GM19328 (cell line): ENCODE measurements around the gene MSLN.
"Not testable (repeated sequence)": the region's sequence is repeated elsewhere in the genome, so short reads cannot be mapped to it uniquely, and the experiment has no call there.

Experiments used
- ATAC-seq: cut with Tn5 transposase; IDR thresholded peaks from one replicate; pipeline ENCODE4 v1.9.1; 2021; ENCODE audit warnings: mild to moderate bottlenecking, moderate library complexity; ENCODE audit not compliant: unreplicated experiment

The MSLN gene

DNA sequence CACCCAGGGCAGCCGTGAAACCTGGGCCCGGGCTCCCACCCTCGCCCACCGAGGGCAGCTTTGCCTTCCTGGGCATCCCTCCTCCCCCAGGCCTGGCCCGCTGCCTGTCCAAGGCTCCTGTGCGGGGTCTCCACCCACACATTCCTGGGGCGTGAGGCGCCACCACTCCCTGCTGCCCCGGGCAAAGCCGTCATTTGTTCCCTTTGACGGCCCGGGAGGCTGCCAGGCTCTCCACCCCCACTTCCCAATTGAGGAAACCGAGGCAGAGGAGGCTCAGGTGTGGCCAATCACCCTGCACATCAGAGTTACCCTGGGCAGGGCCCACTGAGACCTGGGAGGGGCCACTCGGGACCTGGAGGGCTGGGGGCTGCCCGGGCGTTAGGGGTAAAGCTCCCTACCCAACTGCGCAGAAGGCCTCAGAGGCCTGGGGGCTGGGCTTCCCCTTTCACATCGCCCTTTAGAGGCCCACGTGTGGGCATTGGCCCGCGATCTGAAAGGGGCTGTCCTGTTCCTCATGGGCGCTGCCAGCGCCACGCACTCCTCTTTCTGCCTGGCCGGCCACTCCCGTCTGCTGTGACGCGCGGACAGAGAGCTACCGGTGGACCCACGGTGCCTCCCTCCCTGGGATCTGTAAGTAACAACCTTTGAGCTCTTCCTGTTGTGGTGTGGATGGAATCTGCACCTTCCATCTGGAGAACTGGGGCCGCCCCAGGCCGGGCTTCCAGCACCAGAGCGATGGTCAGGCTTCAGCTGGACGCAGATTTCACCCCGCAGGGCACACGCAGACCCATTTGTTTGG lies at the start of gene MSLN:
TSS of gene MSLN (plus strand) at position 190 of the 799 bp plus-strand sequence. CDS start 1,947 bp downstream, outside the sequence.
- no peak for ATAC-seq

DNA sequence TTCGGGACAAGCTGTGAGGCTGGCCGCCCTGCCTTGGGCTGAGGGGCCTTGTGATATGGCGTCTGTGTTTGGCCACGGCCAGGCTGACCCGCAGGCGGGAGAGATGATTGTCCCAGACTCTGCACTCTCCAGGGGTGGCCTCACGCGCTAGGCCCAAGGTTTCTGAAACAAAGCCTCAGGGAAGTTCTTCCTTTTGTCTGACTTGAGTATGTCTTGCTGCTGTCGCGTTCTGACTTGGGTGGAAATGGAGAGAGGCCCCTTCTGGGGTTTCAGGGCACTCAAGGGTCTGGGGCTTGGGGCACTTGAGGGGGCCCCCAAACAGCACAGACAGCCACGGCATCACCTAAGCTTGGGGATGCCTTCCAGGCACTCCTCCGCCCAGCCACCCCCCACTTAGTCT lies 49.5 kb upstream of the MSLN start:
- no peak for ATAC-seq

DNA sequence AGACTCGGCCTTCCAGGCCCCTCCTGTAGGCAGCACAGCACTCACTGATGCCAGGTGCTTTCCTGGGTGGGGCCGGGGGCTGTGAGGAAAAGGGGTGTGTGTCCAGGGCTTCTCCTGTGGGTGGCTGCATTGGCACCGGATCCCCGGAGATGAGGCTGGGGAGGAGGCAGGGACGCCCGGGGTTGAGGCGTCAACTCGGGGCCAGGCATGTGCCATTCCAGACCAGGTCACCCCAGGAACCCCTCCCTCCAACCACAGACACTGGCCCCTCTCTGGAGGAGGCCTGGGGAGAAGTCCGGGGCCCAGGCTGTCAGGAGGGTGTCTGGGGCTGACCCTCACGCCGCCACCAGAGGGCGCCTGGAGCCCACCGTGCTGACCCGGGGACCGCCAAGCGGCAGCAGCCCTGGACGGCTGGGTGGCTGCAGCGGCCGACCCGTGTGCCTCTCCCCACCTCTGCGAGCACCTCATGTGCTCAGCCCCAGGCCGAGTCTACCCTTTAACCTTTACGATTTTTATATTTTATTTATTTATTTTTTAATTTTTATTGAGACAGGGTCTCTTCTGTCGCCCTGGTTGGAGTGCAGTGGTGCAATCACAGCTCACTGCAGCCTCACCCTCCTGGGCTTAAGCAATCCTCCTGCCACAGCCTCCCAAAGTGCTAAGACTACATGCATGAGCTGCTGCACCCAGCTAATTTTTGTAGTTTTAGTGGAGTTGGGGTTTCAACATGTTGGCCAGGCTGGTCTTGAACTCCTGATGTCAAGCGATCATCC lies 48.8 kb upstream of the MSLN start:
- ATAC-seq = no peak

DNA sequence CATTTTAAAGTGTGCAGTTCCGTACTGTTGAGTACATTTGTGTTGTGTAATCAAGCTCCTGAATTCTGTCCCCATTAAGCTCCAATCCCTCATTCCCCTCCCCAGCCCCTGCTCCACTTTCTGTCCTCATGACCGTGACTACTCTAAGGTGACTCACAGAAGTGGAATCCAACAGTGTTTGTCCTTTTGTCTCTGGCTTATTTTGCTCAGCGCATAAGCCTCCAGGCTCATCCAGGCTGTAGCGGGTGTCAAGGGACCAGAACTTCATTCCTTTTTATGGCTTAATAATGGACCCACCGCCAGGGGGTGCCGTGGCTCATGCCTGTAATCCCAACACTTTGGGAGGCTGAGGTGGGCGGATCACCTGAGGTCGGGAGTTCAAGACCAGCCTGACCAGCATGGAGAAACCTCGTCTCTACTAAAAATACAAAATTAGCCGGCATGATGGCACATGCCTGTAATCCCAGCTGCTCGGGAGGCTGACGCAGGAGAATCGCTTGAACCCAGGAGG lies 47.7 kb upstream of the MSLN start:
- not testable (repeated sequence) for ATAC-seq

DNA sequence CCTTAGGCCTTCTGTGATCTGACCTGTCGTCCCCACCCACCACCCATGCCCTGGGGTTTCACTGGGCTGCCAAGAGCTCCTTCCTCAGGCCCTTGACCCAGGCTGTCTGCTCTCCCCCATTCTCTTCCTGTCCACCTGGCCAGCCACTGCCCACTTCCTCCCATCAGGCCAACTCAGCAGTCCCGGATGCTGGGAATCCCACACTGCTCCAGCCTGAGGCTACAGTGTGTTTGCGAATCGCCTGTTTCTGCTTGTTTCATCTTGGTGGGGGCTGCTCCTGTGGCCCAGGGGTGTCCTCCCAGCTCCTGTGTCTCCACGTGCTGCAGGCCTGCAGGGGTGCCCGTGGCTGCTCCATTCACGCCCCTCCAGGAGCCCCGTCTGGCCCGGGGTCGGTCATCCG lies 46.5 kb upstream of the MSLN start:
- no peak for ATAC-seq

DNA sequence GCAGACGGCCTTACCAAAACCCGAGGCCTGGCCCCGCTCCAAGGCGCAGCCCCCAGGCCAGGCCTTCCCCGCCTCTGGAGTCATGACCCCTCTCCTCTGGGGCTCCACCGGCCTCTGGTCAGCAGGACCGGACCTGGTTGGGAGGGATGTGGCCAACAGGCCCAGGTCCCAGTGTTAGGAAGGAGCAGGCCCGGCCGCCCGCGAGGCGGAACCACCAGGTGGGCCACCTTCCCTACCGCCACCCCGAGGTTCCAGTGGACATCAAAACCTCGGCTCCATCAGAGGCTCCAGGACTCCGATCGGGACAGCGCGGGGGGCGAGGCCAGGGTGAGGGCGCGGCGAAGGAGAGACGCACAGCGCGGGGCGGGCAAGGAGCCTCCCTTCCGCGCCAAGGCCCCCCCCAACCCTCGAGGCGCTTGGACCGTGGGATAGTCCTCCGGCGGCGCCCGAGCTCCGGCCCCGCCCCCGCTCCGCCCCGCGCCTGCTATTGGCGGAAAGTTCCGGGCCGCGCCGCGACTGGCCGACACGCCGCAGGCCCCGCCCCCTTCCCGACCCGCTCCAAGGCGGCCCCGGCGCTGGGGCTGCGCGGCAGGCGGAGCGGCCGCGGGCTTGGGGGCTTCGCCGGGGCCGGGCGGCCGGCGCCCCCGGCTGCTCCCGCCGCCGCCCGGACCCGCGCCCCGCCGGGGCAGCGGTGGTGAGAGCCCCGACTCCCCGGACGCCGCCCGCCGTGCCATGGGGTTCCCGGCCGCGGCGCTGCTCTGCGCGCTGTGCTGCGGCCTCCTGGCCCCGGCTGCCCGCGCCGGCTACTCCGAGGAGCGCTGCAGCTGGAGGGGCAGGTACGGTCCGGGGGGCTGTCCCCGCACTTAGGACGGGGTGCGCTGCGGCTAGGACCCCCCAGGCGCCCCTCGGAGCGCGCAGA lies 45.7 kb upstream of the MSLN start, which contains the start of gene METRN:
TSS of gene METRN (plus strand) at position 561 of the 919 bp plus-strand sequence. CDS start at position 733, 172 bp downstream.
- no peak for ATAC-seq

DNA sequence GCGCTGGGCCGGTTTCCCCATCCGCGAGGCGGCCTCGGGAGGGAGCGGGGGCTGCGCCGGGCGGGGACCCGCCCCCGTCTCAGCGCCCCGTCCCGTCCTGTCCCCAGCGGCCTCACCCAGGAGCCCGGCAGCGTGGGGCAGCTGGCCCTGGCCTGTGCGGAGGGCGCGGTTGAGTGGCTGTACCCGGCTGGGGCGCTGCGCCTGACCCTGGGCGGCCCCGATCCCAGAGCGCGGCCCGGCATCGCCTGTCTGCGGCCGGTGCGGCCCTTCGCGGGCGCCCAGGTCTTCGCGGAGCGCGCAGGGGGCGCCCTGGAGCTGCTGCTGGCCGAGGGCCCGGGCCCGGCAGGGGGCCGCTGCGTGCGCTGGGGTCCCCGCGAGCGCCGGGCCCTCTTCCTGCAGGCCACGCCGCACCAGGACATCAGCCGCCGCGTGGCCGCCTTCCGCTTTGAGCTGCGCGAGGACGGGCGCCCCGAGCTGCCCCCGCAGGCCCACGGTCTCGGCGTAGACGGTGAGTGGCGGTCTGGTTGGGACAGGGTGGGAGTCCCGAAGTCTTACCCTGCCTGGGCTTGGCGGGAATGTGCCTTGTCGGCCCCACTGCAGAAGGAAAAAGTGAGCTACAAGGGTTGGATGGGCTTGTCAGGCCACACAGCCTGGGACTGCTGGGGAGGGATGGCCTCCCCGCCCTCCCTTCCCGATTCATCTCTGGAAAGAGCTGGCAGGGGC lies 44.9 kb upstream of the MSLN start:
- ATAC-seq = no peak

DNA sequence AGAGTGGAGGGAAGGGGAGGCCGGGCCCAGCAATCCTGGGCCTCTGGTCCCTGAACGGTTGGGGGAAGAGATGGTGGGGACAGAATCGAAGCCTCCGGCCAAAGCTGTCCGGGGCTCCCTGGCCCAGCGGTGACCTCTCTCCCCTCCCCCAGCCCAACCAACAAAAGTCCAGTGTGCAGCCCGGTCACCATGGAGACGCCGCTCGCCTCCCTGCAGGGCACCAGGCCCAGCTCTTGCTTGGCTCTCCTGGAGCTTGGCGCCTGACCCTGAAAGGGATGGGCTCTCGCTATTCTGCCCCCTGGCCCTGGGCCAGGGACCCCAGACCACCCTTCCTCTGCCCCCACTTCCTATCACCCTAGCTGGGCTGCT lies 44.4 kb upstream of the MSLN start:
- ATAC-seq = no peak

DNA sequence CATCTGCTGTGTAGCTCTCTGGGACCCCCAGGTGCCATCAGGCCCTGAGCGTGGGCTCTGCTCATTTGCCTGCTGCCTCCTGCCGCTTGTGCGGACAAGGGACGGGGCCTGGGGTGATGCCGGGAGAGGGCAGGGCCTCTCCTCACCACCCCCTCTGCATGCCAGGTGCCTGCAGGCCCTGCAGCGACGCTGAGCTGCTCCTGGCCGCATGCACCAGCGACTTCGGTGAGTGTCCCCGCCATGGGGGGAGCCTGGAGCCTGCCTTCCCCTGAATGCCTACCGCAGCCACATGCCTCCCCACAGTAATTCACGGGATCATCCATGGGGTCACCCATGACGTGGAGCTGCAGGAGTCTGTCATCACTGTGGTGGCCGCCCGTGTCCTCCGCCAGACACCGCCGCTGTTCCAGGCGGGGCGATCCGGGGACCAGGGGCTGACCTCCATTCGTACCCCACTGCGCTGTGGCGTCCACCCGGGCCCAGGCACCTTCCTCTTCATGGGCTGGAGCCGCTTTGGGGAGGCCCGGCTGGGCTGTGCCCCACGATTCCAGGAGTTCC lies 43.7 kb upstream of the MSLN start:
- no peak for ATAC-seq

DNA sequence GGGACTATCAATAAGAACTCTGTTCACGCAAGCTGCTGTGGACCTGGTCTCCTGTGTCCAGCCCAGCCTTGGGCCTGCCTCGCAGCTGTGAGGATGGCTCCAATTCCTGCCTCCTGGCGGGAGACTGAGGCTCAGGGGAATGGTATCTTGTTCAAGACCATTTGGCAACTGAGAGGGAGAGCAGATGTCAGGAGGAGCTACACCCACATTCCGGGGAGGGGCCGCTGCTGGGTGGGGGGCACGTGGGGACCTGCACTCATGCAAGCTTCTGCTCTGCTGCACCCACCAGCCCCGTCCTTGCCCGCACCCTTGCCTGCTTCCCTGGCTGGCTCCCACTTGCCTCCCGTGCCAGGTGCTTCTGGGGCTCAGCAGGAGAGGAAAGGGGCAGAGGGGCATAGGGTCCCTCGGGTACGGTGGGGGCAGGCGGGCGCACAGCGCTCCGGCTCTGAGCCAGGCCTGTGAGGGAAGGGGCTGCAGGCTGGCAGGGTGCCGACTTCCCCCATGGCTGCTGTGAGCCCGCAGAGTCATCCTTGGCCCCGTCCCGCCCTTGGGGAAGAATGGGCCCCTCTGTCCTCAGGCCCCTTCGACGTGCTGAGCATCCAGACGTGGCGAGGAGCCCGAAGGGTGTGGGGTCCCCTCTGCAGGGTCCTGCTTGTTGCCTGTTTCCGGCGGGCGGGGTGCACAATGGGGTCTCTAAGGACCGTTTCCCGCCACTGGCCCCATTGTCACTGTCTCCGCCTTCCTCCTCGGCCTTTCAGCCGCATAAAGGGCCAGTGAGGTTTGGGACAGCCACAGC lies 42.9 kb upstream of the MSLN start:
- no peak for ATAC-seq

DNA sequence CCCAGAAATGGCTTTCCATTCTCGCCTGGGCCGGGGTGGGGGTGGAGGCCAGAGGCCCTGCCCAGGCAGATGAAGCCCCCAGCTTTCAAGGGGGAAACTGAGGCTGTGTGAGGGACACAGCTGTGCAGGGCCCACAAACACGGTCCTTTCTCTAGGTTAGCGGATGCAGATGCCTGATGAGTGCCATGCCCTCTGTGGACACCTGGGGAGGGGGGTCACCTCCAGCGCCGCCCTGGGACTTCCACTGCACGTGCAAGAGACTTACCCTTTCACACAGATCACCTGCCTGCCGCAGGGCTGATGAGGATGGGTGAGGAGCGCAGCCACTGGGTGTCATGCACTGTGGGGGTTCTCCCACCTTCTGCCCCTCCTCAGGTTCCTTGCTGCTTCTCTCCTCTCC lies 42.1 kb upstream of the MSLN start:
- no peak for ATAC-seq

DNA sequence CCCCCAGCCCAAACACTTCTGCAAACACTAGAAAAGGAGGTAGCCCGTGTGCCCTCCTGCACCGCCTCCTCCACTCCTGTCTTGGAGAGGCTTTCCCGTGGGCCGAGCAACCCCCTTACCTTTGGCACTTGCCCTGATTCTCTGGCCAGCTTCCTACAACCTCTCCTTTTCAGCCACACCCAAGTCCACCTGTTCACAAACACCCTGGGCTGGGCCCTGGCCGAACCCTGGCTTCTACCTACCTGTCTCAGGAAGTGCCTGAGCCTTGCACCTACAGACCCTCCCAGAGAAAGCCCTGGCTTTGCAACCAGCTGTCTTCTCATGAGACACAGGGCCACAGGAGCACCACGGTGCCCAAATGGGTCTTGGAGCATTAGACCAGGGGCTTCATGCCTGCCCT lies 41.6 kb upstream of the MSLN start:
- no peak for ATAC-seq

DNA sequence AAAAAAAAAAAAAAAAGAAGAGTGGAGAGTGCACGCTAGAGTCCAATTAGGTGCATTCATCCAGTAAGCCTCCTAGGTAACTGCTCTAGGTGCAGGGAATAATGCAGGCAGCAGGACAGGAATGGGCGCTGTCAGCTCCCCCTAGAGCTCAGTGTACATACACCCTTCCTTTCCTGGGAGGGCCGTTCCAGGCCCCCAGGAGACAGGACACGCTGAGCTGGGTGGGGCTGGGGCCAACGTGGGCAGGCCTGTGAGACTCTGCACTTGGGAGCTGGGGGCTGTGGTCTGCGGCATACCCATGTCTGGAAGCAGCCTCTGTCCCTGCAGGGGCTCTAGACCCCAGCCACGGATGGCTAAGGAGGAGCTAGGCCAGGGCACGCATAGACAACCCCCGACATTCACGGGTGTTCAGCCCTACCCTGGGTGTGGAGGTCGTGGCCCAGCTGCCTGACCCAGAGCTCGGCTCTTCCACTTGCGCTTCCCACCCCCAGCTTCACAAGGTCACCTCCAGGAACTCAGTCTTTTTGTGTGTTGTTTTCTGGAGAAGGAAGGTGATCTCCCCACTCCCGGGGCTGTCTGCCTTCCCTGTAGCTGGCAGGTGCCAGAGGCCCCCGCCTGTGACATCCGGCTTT lies 40.6 kb upstream of the MSLN start:
- no peak for ATAC-seq

DNA sequence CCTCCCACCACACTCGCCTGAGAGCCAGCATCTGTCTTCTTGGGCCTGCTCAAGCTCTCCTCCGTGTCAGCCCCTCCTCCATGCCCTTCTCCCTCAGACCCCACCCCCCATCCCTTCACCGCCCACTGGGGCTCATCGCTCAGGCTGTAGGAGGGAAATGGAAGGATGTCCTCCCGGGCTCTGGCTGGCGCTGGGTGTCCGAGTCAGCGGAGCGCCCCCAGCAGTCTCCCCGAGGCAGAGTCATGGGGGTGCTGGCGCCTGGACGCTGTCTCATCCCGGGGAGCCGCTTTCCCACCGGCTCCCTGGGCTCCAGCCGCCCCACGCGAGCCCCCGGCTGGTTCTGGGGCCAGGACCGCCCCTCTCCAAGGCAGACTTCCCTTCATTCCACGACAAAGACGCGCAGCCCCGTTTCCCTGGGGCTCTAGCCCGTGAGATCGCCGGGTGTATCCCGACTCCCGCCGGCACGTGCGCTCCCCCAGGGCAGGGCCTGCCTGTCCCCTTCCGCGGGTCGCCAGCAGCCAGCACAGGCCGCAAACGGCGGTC lies 40.0 kb upstream of the MSLN start:
- ATAC-seq = peak; percentile 13

DNA sequence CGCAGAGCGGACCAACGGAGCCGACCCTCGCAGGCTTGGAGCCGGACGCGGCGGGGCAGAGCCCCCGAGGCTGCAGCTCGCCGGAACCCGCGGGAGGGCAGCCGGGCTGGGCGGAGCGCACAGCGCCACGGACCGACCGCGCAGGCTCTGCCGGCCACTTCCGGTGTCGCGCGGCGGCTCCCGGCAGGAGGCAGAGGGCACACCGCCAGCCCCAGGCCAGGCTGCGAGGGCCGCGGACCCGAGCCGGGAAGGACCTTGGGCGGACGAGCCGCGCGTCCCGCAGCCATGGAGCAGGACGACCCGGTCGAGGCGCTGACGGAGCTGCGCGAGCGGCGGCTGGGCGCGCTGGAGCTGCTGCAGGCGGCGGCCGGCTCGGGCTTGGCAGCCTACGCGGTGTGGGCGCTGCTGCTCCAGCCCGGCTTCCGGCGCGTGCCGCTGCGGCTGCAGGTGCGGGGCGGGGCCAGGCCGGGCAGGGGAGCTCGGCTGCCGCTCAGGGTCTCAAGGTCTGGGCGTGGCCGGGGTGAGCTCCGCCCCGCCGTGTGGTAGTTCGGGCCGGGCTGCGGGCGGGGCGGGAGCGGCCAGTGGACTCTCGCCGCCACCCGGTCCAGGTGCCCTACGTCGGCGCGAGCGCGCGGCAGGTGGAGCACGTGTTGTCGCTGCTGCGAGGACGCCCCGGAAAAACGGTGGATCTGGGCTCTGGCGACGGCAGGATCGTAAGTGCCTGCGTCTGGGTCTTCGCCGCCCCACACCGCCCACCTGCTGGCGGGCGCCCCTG lies 39.4 kb upstream of the MSLN start, which contains the start of gene ANTKMT:
TSS of gene ANTKMT (plus strand) at position 157 of the 775 bp plus-strand sequence. CDS start at position 286, 129 bp downstream.
- peak; percentile 73 for ATAC-seq

DNA sequence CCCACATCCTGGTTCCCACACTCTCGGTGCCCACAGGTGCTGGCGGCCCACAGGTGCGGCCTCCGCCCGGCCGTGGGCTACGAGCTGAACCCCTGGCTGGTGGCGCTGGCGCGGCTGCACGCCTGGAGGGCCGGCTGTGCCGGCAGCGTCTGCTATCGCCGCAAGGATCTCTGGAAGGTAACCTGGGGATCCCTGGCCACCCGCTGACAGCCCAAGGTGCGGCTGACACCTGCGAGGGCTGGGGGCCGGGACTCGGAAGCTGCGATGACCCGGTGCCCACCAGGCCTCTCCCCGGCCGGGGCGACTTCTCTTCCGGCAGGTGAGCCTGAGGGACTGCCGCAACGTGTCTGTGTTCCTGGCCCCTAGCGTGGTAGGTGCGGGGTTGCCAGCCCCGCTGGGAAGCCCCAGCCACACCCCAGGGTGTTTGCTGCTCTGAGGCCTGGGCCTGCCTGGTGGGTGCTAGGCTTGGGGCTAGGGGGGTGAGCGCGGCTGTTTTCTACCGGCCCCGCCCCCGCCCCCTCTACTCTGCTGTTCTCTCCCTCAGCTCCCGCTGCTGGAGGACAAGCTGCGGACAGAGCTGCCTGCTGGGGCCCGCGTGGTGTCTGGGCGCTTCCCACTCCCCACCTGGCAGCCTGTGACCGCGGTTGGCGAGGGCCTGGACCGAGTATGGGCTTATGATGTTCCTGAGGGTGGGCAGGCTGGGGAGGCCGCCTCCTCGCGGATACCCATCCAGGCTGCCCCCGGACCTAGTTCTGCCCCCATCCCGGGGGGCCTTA lies 38.6 kb upstream of the MSLN start:
- no peak for ATAC-seq
